Body of pancreas (tissue), 4 donors: ENCODE results near the gene MGAT3. TPM values are rescaled to one million over a fixed set of nuclear protein-coding genes. Genes with fewer than 3 reads are reported as not detected.

ENCODE experiments used
- ATAC-seq: fragments of 150-250 bp; one replicate; pipeline ENCODE4 v1.9.1; 2016
- DNase-seq, 4 donors: peaks; one replicate each; pipeline ENCODE4 v3.0.0-alpha.2; 2019
- H3K27ac ChIP-seq, 4 donors: fragments of 200-600 bp; sonication (generic); 1 replicate in 3 of 4; 2 replicates in 1 of 4; pipeline versions ENCODE4 v1.5.1 to v1.6.1; 2016 to 2019; ENCODE audit warnings: mild to moderate bottlenecking in 1 of 4, mixed read lengths in 1 of 4, moderate library complexity in 1 of 4
- H3K27me3 ChIP-seq, 2 donors: fragments of 200-600 bp; sonication (generic); one replicate each; pipeline ENCODE4 v1.6.0; 2016; ENCODE audit warnings: mild to moderate bottlenecking in 1 of 2
- H3K36me3 ChIP-seq, 2 donors: fragments of 200-600 bp; sonication (generic); replicated peaks in 1 of 2; 2 replicates each; pipeline ENCODE4 v1.5.1; 2016; ENCODE audit warnings: low read depth in 2 of 2; ENCODE audit not compliant: insufficient read depth in 1 of 2
- H3K4me1 ChIP-seq: fragments of 200-600 bp; sonication (generic); one replicate; pipeline ENCODE4 v1.6.0; 2016
- H3K4me3 ChIP-seq, 2 donors: fragments of 200-600 bp; sonication (generic); 1 replicate in 1 of 2; 2 replicates in 1 of 2; pipeline ENCODE4 v1.5.1; 2016 to 2019
- H3K9me3 ChIP-seq, 3 donors: fragments of 200-600 bp; sonication (generic); 1 replicate in 2 of 3; 2 replicates in 1 of 3; pipeline ENCODE4 v1.5.1; 2016
- POLR2A ChIP-seq, 3 donors: fragments of 450-650 bp; IDR thresholded peaks; one replicate each; pipeline ENCODE4 v1.6.1; 2016; ENCODE audit warnings: antibody characterized with exemption in 3 of 3, mild to moderate bottlenecking in 2 of 3
- WGBS, 2 donors: methylation state at CpG; one replicate each; pipeline ENCODE4 v1.1.5; 2017; 5-methylcytosine and 5-hydroxymethylcytosine counted together
- intact Hi-C: fragments of 100-400 bp; cut with DNase I; formaldehyde crosslinking; loops from one replicate; pipeline ENCODE4 v1.15.1; 2023
- total RNA-seq, 2 donors: library from RNA; depleted of rRNA; stranded (reverse); fragments of >200 nt; gene quantifications; one replicate each; pipeline ENCODE4 v1.1.0, GENCODE V29; 2016
- TF ChIP-seq, protein P1 (sequence below), 7 experiments: fragments of 450-650 bp in 4 of 7; fragments of 200-600 bp in 3 of 7; sonication (generic) in 3 of 7; IDR thresholded peaks; one replicate each; pipeline ENCODE4 v1.5.1; 2016 to 2019; ENCODE audit warnings: antibody characterized with exemption in 7 of 7

The MGAT3 gene
- total RNA-seq, 2 donors from 2014 or later, result 0.99 to 2.9 TPM

DNA sequence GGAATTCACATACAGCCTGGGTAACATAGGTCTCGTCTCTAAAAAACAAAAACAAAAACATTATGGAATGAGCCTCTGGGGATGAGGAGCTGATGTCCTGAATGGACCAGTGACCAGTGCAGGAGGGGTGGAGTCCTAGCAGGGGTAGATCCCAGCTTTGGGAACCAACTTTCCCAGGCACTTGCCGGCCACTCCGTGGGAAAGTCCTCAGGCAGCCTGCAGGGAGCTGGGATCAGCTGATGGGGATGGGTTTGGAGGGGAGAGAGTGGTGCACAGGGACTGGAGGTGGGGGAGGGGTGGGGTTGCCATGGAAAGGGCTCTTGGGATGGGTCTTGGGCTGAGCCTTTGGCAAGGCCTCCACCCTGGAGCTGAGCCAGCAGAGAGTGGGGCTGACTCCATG is 19.1 kb downstream of the MGAT3 start:
- Histone ChIP-seq H3K4me3 (no peak overlapping the region), H3K36me3 (no peaks in the 10 kb centered on the region), H3K4me1 (peaks cover 30% of the 10 kb centered on the region), H3K27me3 (no peaks in the 10 kb centered on the region), H3K9me3 (no peaks in the 10 kb centered on the region), H3K27ac (no peak overlapping the region)
- TF ChIP-seq POLR2A (IDR thresholded peaks at IDR 0.05), result no peak
- TF ChIP-seq, protein P1, sequence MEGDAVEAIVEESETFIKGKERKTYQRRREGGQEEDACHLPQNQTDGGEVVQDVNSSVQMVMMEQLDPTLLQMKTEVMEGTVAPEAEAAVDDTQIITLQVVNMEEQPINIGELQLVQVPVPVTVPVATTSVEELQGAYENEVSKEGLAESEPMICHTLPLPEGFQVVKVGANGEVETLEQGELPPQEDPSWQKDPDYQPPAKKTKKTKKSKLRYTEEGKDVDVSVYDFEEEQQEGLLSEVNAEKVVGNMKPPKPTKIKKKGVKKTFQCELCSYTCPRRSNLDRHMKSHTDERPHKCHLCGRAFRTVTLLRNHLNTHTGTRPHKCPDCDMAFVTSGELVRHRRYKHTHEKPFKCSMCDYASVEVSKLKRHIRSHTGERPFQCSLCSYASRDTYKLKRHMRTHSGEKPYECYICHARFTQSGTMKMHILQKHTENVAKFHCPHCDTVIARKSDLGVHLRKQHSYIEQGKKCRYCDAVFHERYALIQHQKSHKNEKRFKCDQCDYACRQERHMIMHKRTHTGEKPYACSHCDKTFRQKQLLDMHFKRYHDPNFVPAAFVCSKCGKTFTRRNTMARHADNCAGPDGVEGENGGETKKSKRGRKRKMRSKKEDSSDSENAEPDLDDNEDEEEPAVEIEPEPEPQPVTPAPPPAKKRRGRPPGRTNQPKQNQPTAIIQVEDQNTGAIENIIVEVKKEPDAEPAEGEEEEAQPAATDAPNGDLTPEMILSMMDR (IDR thresholded peaks at IDR 0.05), result no peak
- 68 to 71% methylated on average over 3 of the region's 3 CpGs for WGBS, 2 donors
- ATAC-seq (no peak), DNase-seq (no peak)
- intact Hi-C loops, result no loop called here

DNA sequence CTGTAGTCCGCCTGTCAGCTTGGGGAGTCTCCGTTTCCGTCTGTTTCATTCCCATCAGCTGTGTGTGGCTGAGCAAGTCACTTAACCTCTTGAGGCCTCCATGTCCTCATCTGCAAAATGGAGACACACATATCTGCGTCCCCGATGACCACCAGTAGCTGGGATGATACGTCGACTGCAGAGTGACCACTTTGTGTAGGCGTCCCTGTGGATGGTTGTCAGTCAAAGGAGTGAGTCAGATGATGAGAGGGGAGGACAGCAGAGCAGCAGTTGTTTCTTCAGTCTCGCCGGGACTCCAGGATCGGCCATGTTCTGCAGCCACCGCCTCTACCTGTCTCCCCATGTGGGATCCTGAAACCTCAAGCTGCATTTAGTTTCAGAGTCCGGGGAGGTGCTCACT is 19.9 kb downstream of the MGAT3 start:
- intact Hi-C loops, result no loop called here
- DNase-seq, result no peak
- WGBS, 2 donors, result 83 to 87% methylated on average over 10 to 12 of the region's 13 CpGs
- no peak overlapping the region for H3K4me3 ChIP-seq
- peaks cover 23% of the 10 kb centered on the region for H3K4me1 ChIP-seq
- no peak for ATAC-seq
- TF ChIP-seq, protein P1 (IDR thresholded peaks at IDR 0.05), result no peak
- H3K27ac ChIP-seq, result no peak overlapping the region
- H3K9me3 ChIP-seq, result no peaks in the 10 kb centered on the region
- H3K36me3 ChIP-seq, result no peaks in the 10 kb centered on the region
- no peaks in the 10 kb centered on the region for H3K27me3 ChIP-seq

DNA sequence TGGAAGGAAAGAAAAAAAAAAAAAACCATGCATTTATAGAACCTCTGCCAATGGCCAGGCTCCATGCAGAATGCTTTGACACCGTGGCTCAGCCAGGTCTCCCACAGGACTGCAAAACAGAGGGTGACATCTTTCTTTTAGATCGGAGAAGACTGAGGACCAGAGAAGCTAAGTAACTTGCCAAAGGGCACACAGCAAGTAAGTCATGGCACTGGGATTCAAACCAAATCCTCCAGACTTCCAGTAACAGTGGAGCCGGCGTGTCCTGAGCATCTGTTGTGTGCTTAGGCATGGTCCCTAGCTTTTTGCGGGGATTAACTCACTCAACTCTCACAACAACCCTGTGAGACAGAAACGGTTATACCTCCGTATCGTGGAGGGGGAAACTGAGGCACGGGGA is 20.7 kb downstream of the MGAT3 start:
- Histone ChIP-seq H3K27me3 (no peaks in the 10 kb centered on the region), H3K9me3 (no peaks in the 10 kb centered on the region), H3K36me3 (no peaks in the 10 kb centered on the region), H3K4me1 (peaks cover 18% of the 10 kb centered on the region), H3K27ac (no peak overlapping the region), H3K4me3 (no peak overlapping the region)
- ATAC-seq (no peak), DNase-seq (no peak)
- intact Hi-C loops, result no loop called here
- TF ChIP-seq, protein P1 (IDR thresholded peaks at IDR 0.05), result no peak
- WGBS, 2 donors, result 73 to 80% methylated on average over 9 of the region's 9 CpGs

DNA sequence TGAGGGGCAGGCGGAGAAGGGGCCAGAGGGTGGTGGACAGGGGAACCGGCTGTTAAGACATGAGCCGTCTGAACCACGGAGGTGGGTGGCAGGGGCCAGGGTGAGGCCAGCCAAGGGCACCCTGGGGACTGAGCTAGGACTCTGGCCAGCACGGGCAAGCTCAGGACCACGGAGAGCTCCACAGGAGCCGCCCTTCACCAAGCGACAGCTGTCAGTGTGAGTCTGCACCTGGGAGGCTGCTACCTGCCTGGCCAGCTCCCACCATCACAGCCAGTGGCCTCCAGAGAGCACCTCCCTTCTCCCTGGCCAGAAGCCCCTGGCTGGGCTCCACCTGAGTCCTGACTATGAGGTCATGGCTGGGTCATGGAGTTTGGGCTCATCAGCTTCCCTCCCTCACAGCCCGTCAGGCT is 21.6 kb downstream of the MGAT3 start:
- Histone ChIP-seq H3K4me3 (no peak overlapping the region), H3K36me3 (no peaks in the 10 kb centered on the region), H3K4me1 (peaks cover 18% of the 10 kb centered on the region), H3K9me3 (no peaks in the 10 kb centered on the region), H3K27me3 (no peaks in the 10 kb centered on the region), H3K27ac (no peak overlapping the region)
- ATAC-seq, result peak; percentile 47
- intact Hi-C loops, result no loop called here
- 42 to 70% methylated on average over 2 to 9 of the region's 9 CpGs for WGBS, 2 donors
- TF ChIP-seq POLR2A (IDR thresholded peaks at IDR 0.05), result no peak
- TF ChIP-seq, protein P1 (IDR thresholded peaks at IDR 0.05), result no peak
- peak in 3 of 4 donors; percentile 45 to 60 (median 48) for DNase-seq

DNA sequence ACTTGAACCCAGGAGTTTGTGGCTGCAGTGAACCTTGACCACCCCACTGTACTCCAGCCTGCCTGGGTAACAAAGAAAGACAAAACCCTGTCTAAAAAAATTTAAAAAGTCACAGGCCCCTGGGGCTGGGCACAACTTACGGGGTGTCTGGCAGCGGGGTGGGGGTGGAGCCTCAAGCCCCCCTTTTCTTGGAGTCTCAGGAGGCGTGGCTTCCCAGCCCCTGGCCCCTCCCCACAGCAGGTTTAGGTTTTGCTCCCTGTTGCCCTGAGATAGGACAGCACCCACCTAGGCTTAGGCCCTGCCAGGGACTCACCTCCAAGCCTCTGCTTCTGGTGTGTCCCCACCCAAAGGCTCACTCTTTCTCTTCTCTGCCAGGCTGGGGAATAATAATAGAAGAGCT is 22.4 kb downstream of the MGAT3 start:
- intact Hi-C loops, result no loop called here
- Histone ChIP-seq H3K4me1 (peaks cover 12% of the 10 kb centered on the region), H3K4me3 (no peak overlapping the region), H3K27ac (no peak overlapping the region), H3K36me3 (no peaks in the 10 kb centered on the region), H3K27me3 (no peaks in the 10 kb centered on the region), H3K9me3 (no peaks in the 10 kb centered on the region)
- ATAC-seq, result no peak
- no peak for DNase-seq
- TF ChIP-seq, protein P1 (IDR thresholded peaks at IDR 0.05), result no peak
- no peak for TF ChIP-seq POLR2A (IDR thresholded peaks at IDR 0.05)
- 70 to 95% methylated on average over 2 to 3 of the region's 3 CpGs for WGBS, 2 donors
